SK-N-MC (cell line): ENCODE measurements around the gene SIX3.

Experiments used
- DNase-seq: peaks from one replicate; pipeline ENCODE4 v3.0.0-alpha.2; 2011; ENCODE audit warnings: low read depth, low spot score
- H3K27ac ChIP-seq: fragments of 200-600 bp; sonication (generic); 2 replicates; pipeline ENCODE4 v1.5.1; 2016; ENCODE audit warnings: mixed run types
- H3K36me3 ChIP-seq: fragments of 200-600 bp; sonication (generic); 2 replicates; pipeline ENCODE4 v1.6.1; 2017; ENCODE audit warnings: antibody characterized with exemption, low read length, mixed read lengths; ENCODE audit not compliant: insufficient read depth
- H3K4me3 ChIP-seq: fragments of 200-600 bp; sonication (generic); 2 replicates; pipeline ENCODE4 v1.5.1; 2016
- H3K9ac ChIP-seq: fragments of 200-600 bp; sonication (generic); 2 replicates; pipeline ENCODE4 v1.8.0; 2017; ENCODE audit warnings: mixed run types, mixed read lengths; ENCODE audit not compliant: insufficient read length
- H3K9me3 ChIP-seq: fragments of 200-600 bp; sonication (generic); 2 replicates; pipeline ENCODE4 v1.6.1; 2017; ENCODE audit warnings: low read depth, mild to moderate bottlenecking, antibody characterized with exemption, low read length, moderate library complexity, mixed read lengths
- EZH2 ChIP-seq: fragments of 200-600 bp; sonication (generic); IDR thresholded peaks from one replicate; pipeline ENCODE4 v1.6.1; 2017; ENCODE audit warnings: antibody characterized with exemption
- FOXP2 ChIP-seq: optimal IDR thresholded peaks from 2 replicates; pipeline ENCODE3; 2011; ENCODE audit warnings: mild to moderate bottlenecking, moderate library complexity; ENCODE audit not compliant: insufficient read depth; ENCODE audit errors: extremely low read length, control extremely low read depth
- POLR2AphosphoS5 ChIP-seq: IDR thresholded peaks from 2 replicates; pipeline ENCODE4 v1.6.1; 2012; ENCODE audit warnings: mild to moderate bottlenecking, low read depth, low read length, borderline replicate concordance

Gene SIX3

DNA sequence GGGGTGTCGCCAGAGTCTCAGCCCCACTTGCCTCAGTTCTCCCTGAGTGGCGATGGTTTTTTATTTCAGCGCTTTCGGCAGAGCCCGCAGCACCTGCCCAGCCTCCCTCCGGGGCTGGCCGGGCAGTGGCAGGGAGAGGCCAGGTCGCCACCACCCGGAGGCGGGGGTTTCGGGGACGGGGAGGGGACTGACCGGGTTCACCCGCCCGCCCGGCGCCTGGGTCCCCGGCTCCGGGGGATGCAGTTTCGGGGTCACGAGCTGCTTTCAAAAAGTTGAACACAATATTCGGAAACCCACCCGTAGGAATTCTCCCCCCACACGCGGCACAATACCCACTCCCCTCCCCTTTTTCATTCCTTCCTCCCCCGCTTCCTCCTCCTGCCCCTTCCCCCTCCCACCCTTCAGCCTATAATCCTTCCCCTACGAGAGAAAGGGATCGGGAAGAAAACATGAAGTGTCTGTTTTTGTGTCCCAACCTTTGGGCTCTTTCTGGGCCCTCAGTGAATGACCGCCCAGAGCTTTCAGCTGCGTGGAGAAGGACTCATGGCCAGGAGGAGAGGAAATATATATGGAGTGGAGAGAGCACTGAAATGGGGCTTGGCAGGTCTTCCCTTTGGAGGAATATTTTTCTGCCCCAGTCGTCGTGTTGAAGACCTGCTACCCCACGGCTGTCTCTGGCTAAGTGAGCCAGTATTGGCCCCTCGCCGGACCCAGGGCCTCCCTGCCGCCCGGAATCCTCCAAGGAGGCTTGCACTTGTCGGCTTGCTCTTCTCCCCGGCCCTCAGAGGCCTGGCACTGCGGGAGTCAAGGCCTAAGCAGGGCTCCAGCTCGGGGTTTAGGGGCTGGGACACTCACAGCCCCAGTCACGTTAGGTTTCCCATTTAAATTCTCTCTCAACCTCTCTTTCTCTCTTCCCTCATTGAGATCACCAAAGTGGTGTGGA is 2.1 kb upstream of the SIX3 start:
- TF ChIP-seq FOXP2 (no peak), EZH2 (no peak), POLR2AphosphoS5 (no peak)

DNA sequence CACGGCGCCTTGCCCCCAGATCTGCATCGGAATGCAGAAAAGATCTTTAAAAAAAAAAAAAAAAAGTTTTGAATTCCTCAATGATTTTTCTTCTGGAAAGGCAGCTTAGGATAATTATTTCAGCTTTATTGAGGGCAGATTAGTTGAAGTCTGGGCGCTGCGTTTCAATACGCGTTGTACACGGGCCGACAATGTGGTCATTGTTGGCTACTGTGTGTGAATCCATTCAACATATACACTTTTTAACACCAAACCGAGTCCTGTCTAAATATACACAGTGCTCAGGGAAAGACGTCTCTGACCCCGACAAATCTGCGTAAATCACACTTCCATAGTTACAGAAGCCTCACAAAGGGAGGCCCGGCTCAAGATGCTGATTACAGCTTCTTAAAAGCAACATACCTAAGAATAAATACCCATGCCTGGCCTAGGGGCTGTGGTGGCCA is 1.4 kb upstream of the SIX3 start:
- no peak for DNase-seq
- H3K4me3 ChIP-seq = no peak overlapping the region
- no peak overlapping the region for H3K27ac ChIP-seq
- H3K36me3 ChIP-seq = no peaks in the 10 kb centered on the region
- H3K9me3 ChIP-seq = no peaks in the 10 kb centered on the region
- TF ChIP-seq EZH2 (no peak), FOXP2 (no peak), POLR2AphosphoS5 (no peak)
- no peak overlapping the region for H3K9ac ChIP-seq

More for the DNA sequence above, 2.1 kb upstream of the SIX3 start:
- no peak for DNase-seq
- no peaks in the 10 kb centered on the region for H3K9me3 ChIP-seq
- H3K4me3 ChIP-seq = peak overlapping the region; percentile 28; the same call in 1 of the 2 replicates
- H3K36me3 ChIP-seq = no peaks in the 10 kb centered on the region
- H3K9ac ChIP-seq = no peak overlapping the region
- no peak overlapping the region for H3K27ac ChIP-seq

DNA sequence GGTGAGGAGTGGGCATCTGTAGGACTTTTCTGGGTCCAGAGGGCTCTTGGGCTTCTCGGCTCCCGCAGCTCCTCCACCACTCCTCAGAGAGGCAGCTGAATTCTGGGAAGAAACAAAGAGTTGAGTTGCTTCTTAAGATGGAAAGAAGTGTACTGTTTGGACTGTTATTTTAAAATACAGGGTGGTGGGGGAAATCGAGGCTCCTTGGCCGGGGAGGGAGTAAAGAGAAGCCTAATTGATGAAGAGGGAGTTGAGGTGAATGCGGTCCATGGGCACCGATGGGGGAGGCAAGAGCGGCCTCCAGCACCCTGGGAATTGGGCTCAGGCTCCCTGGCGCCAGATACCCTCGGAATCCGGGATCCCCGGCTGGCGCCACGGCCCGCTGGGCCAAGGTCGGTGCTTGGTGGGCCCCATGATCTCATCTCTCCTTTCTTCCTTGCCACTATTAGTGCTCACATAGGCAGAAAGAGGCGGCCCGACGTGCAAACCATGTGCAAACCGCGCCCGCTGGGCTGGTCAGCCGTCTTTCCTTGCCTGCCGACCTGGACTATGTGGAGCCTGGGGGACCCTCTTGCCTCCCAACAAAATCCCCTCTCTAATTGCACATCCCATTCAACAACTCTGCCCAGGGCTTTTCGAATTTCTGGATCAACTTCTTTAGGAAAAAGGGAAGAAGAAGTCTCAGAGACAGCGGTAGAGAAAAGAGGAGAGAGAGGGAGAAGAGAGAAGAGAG is 604 bp upstream of the SIX3 start:
- TF ChIP-seq FOXP2 (no peak), POLR2AphosphoS5 (no peak), EZH2 (no peak)

DNA sequence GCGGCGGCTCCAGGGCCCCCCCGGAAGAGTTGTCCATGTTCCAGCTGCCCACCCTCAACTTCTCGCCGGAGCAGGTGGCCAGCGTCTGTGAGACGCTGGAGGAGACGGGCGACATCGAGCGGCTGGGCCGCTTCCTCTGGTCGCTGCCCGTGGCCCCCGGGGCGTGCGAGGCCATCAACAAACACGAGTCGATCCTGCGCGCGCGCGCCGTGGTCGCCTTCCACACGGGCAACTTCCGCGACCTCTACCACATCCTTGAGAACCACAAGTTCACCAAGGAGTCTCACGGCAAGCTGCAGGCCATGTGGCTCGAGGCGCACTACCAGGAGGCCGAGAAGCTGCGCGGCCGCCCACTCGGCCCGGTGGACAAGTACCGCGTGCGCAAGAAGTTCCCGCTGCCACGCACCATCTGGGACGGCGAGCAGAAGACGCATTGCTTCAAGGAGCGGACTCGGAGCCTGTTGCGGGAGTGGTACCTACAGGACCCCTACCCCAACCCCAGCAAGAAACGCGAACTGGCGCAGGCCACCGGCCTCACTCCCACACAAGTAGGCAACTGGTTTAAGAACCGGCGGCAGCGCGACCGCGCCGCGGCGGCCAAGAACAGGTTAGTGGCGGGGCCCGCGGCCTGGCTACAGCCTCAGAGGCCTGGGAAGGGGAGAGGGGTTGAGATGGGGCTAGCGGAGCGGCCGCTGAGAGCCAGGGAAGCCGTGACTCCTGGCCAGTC is 965 bp downstream of the SIX3 start:
- TF ChIP-seq POLR2AphosphoS5 = no peak
- H3K9me3 ChIP-seq = no peaks in the 10 kb centered on the region
- H3K27ac ChIP-seq = no peak overlapping the region
- no peak for DNase-seq
- H3K4me3 ChIP-seq = peak overlapping the region; percentile 30
- peak overlapping the region; percentile 20 for H3K9ac ChIP-seq
- no peaks in the 10 kb centered on the region for H3K36me3 ChIP-seq

More for the DNA sequence above, 604 bp upstream of the SIX3 start:
- Histone ChIP-seq H3K9ac (no peak overlapping the region), H3K9me3 (no peaks in the 10 kb centered on the region), H3K36me3 (no peaks in the 10 kb centered on the region), H3K4me3 (no peak overlapping the region), H3K27ac (no peak overlapping the region)
- no peak for DNase-seq

DNA sequence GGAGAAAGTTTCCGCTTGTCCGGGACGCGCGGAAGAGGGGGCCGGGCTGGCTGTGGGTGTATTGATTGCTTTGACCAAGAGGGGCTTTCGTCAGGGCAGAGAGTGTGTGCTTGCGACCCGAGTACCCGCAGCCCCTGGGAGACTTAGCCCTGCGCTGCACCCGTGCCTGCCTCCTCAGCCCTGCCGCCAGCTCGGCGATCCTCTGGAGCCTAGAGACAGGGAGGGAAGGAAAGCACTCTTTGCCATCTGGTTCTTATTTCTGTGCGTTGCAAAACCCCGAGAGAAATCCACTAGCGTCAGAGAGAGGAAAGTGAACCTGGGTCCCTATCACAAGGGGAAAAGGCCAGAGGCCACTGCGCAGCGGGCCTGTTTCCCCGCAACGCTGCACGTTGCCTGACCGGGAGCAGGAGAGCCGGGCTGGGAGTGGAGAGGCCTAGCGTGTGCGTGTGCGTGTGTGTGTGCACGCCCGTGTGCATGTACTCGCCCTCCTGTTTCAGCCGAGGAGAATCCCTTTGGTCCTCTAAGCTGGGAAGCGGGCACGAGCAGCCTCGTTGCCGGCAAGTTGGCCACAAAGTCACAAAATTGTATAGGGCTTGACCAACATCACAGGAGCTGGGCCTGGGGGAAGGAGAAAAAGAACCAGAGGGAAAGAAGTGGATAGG is 1.7 kb downstream of the SIX3 start:
- no peak for TF ChIP-seq FOXP2
- no peak for TF ChIP-seq POLR2AphosphoS5
- TF ChIP-seq EZH2 = no peak
- no peak for DNase-seq
- Histone ChIP-seq H3K36me3 (no peaks in the 10 kb centered on the region), H3K27ac (no peak overlapping the region), H3K9ac (peak overlapping the region; percentile 20), H3K4me3 (peak overlapping the region; percentile 38), H3K9me3 (no peaks in the 10 kb centered on the region)

DNA sequence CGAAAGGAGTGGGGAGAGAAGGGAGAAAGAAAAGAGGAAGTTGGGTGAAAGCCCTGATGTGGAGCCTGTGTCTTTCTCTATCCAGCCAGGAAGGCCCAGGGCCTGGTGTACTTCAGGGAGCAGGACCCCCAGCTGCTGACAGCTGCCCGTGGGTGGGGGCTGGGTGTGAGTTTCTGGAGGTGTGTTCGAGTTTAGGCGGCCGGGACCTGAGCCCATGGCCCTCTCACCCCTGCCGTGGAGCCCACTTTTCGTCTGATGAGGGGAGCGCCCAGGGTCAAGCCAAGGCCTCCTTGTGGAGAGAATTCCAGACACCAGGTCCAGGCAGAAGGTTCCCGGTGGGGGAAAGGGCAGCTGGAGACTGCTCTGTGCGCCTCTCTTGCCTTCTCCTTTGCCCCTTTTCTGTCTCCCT is 2.2 kb downstream of the SIX3 start:
- H3K9me3 ChIP-seq = no peaks in the 10 kb centered on the region
- no peaks in the 10 kb centered on the region for H3K36me3 ChIP-seq
- H3K4me3 ChIP-seq = no peak overlapping the region
- H3K27ac ChIP-seq = no peak overlapping the region
- no peak for TF ChIP-seq POLR2AphosphoS5
- no peak for TF ChIP-seq FOXP2
- TF ChIP-seq EZH2 = no peak
- H3K9ac ChIP-seq = no peak overlapping the region
- no peak for DNase-seq

DNA sequence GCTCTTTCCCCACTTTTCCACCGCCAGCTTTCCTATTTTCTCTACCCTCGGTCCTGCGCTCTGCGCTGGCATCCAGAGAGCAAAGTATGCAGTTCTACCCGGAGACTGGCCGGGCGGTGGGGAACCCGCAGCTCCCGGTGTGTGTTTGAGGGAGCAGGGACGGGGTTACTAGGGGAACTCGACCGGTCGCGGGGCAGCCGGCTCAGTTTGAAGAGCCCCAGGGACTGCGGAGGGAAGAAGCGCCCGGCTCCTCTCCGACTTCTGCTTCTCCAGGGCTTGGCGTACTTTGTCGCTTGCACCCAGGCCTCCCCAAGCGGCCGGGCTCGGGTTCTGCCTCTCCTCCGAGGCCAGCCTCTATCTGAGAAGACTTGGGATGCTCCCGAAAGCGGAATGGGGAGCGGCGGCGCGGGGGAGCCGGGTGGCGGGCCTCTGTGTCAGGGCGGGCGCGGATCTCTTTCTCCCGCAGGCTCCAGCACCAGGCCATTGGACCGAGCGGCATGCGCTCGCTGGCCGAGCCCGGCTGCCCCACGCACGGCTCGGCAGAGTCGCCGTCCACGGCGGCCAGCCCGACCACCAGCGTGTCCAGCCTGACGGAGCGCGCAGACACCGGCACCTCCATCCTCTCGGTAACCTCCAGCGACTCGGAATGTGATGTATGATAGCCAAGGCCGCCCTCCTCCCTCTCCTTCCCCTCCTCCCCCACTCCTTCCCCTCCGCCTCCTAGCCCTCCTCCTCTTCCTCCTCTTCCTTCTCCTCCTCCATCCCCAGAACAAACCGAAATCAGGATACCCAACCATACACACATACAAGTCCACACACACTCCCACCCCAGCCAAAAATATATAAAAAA is 2.8 kb downstream of the SIX3 start:
- TF ChIP-seq FOXP2 (no peak), EZH2 (no peak), POLR2AphosphoS5 (no peak)
- Histone ChIP-seq H3K9ac (no peak overlapping the region), H3K27ac (no peak overlapping the region), H3K4me3 (no peak overlapping the region), H3K36me3 (no peaks in the 10 kb centered on the region), H3K9me3 (no peaks in the 10 kb centered on the region)
- DNase-seq = no peak
